B cell (primary cell): ENCODE results near the gene IL23A. TPM values are rescaled to one million over a fixed set of nuclear protein-coding genes. Genes with fewer than 3 reads are reported as not detected.

ENCODE experiments used
- ATAC-seq: fragments of 200-7000 bp; cut with Tn5 transposase; one replicate; pipeline ENCODE4 v1.10.0; 2021; ENCODE audit warnings: low read depth, mild to moderate bottlenecking, moderate number of reproducible peaks, moderate library complexity
- CTCF ChIA-PET: fragments of 350-600 bp; sonication (Branson Sonifier 250); formaldehyde crosslinking; loops from one replicate; lab custom pipeline; 2021; ENCODE audit warnings: antibody characterized with exemption, inconsistent platforms; lab: Charles Lee
- POLR2A ChIA-PET: fragments of 350-600 bp; sonication (Branson Sonifier 250); formaldehyde crosslinking; loops from one replicate; lab custom pipeline; 2021; ENCODE audit warnings: antibody characterized with exemption; lab: Charles Lee
- DNase-seq: peaks from one replicate; pipeline ENCODE4 v3.0.0; 2013
- H2AFZ ChIP-seq: 2 replicates; pipeline ENCODE4 v1.6.1; 2012; ENCODE audit warnings: mild to moderate bottlenecking, low read depth, low read length; ENCODE audit not compliant: insufficient read depth, poor library complexity, severe bottlenecking
- H3K27ac ChIP-seq, 2 donors: 1 replicate in 1 of 2; 2 replicates in 1 of 2; pipeline ENCODE4 v1.5.1; 2012 to 2013; ENCODE audit warnings: low read length in 2 of 2, mild to moderate bottlenecking in 2 of 2, moderate library complexity in 1 of 2
- H3K27me3 ChIP-seq, 4 experiments: fragments of 200-600 bp in 1 of 4; sonication (generic) in 1 of 4; replicated peaks in 1 of 4; 1 replicate in 2 of 4; 2 replicates in 2 of 4; pipeline versions ENCODE4 v1.6.1 to v1.7.0; 2013 to 2016; ENCODE audit warnings: low read length in 3 of 4, mild to moderate bottlenecking in 2 of 4, mixed read lengths in 1 of 4, moderate library complexity in 1 of 4; ENCODE audit not compliant: insufficient read depth in 4 of 4, control insufficient read depth in 3 of 4; ENCODE audit errors: control extremely low read depth in 1 of 4
- H3K36me3 ChIP-seq, 2 experiments: replicated peaks in 1 of 2; 1 replicate in 1 of 2; 2 replicates in 1 of 2; pipeline versions ENCODE4 v1.6.1 to v1.7.1; 2013; ENCODE audit warnings: low read length in 1 of 2; ENCODE audit not compliant: insufficient read depth in 2 of 2, control insufficient read depth in 1 of 2; ENCODE audit errors: control extremely low read depth in 1 of 2, extremely low read depth in 1 of 2
- H3K4me1 ChIP-seq, 2 donors: fragments of 200-600 bp in 1 of 2; sonication (generic) in 1 of 2; 1 replicate in 1 of 2; 2 replicates in 1 of 2; pipeline versions ENCODE4 v1.5.1 to v1.6.1; 2013 to 2017; ENCODE audit warnings: low read length in 2 of 2; ENCODE audit not compliant: control insufficient read depth in 2 of 2, insufficient read depth in 2 of 2
- H3K4me2 ChIP-seq: replicated peaks from 2 replicates; pipeline ENCODE3; 2012; ENCODE audit warnings: mild to moderate bottlenecking, low read depth, low read length; ENCODE audit not compliant: poor library complexity, severe bottlenecking
- H3K4me3 ChIP-seq, 5 experiments: fragments of 200-600 bp in 1 of 5; sonication (generic) in 1 of 5; 1 replicate in 3 of 5; 2 replicates in 2 of 5; pipeline versions ENCODE4 v1.5.1 to v1.7.0; 2011 to 2016; ENCODE audit warnings: low read length in 4 of 5, mild to moderate bottlenecking in 4 of 5, low read depth in 2 of 5, control low read depth in 1 of 5, moderate library complexity in 1 of 5; ENCODE audit not compliant: insufficient read depth in 1 of 5; ENCODE audit errors: control extremely low read depth in 1 of 5, extremely low read depth in 1 of 5
- H3K79me2 ChIP-seq: fragments of 200-600 bp; sonication (generic); one replicate; pipeline ENCODE4 v1.6.0; 2016; ENCODE audit warnings: low read length; ENCODE audit not compliant: control insufficient read depth, insufficient read depth
- H3K9ac ChIP-seq: fragments of 200-600 bp; sonication (generic); 2 replicates; pipeline ENCODE4 v1.6.1; 2017; ENCODE audit warnings: mild to moderate bottlenecking, low read length, moderate library complexity
- H3K9me3 ChIP-seq, 3 donors: one replicate each; pipeline versions ENCODE4 v1.6.1 to v1.7.1; 2013; ENCODE audit warnings: low read length in 2 of 3; ENCODE audit not compliant: control insufficient read depth in 2 of 3, insufficient read depth in 1 of 3; ENCODE audit errors: control extremely low read depth in 1 of 3
- H4K20me1 ChIP-seq: 2 replicates; pipeline ENCODE4 v1.6.0; 2012; ENCODE audit warnings: mild to moderate bottlenecking, low read length; ENCODE audit not compliant: insufficient read depth, control insufficient read depth, poor library complexity, severe bottlenecking
- H3K27ac Mint-ChIP-seq: one replicate; pipeline ENCODE4 v1.8.0; 2021; ENCODE audit warnings: mixed read lengths
- H3K27me3 Mint-ChIP-seq: one replicate; pipeline ENCODE4 v1.8.0; 2021; ENCODE audit warnings: mixed read lengths
- H3K4me1 Mint-ChIP-seq: one replicate; pipeline ENCODE4 v1.8.0; 2021; ENCODE audit warnings: mixed read lengths
- H3K4me3 Mint-ChIP-seq: one replicate; pipeline ENCODE4 v1.8.0; 2021; ENCODE audit warnings: mixed read lengths
- H3K9me3 Mint-ChIP-seq: one replicate; pipeline ENCODE4 v1.8.0; 2022; ENCODE audit warnings: mixed read lengths; ENCODE audit not compliant: insufficient read depth
- CTCF ChIP-seq: fragments of 200-600 bp; IDR thresholded peaks from one replicate; pipeline ENCODE4 v1.8.0; 2022; ENCODE audit warnings: antibody characterized with exemption, mild to moderate bottlenecking
- EZH2 ChIP-seq: IDR thresholded peaks from 2 replicates; pipeline ENCODE4 v1.6.1; 2012; ENCODE audit warnings: borderline replicate concordance, low read depth, mild to moderate bottlenecking, moderate library complexity, low read length; ENCODE audit not compliant: insufficient read depth, poor library complexity, severe bottlenecking
- WGBS: methylation state at CpG from one replicate; pipeline ENCODE4 v1.1.5; 2013; ENCODE audit warnings: missing lambda C conversion rate; ENCODE audit not compliant: insufficient coverage; 5-methylcytosine and 5-hydroxymethylcytosine counted together
- intact Hi-C: fragments of 100-400 bp; cut with micrococcal nuclease; formaldehyde crosslinking; loops from one replicate; pipeline ENCODE4 v1.10.0; 2022
- polyA plus RNA-seq: library from polyadenylated mRNA; depleted of rRNA; stranded (reverse); fragments of >200 nt; gene quantifications from 2 replicates; pipeline ENCODE4 v1.2.3, GENCODE V29; 2012
- total RNA-seq, 2 donors: library from RNA; stranded (reverse); fragments of 120-200 nt in 1 of 2; gene quantifications; 1 replicate in 1 of 2; 2 replicates in 1 of 2; pipeline versions ENCODE4 v1.2.3 to v1.2.4, GENCODE V29; 2013 to 2022

The IL23A gene
- total and polyA plus RNA-seq, 2 donors (not counting 1 experiment from before 2014, with no cell fraction given) = 20.5 to 32.6 TPM

DNA sequence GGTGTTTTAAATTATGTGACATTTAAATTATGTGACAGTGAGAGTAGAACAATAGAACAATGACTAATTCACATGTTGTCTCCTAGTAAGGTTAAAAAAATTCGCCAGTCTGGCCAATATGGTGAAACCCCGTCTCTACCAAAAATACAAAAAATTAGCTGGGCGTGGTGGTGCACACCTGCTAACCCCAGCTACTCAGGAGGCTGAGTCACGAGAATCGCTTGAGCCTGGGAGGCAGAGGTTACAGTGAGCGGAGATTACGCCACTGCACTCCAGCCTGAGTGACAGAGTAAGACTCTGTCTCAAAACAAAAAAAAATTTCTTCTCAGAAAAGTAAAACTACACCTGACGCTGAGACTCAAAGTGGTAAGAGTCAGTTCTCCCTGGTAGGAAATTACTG lies 41.3 kb upstream of the IL23A start:
- DNase-seq (no peak), ATAC-seq (no peak)
- Histone ChIP-seq H3K4me2 (peak overlapping the region; percentile 31), H3K79me2 (peaks cover 88% of the 10 kb centered on the region), H3K36me3 (peaks cover 0 to 7% of the 10 kb centered on the region in 2 experiments), H3K4me1 (peaks cover 45 to 53% of the 10 kb centered on the region in 2 donors), H3K4me3 (no peak overlapping the region), H3K9ac (no peak overlapping the region), H4K20me1 (peaks cover 39% of the 10 kb centered on the region), H3K9me3 (no peaks in the 10 kb centered on the region), H3K27me3 (no peaks in the 10 kb centered on the region), H3K27ac (peak overlapping the region in 1 of 2 donors; percentile 55), H2AFZ (no peak overlapping the region)
- ChIA-PET POLR2A (no interaction called here), CTCF (interaction anchor here (1.0 to 2.2 kb wide), 5 partner anchors 11 to 178 kb away, joined by 3 to 8 read pairs (median 5); partner anchors contain the start of genes PAN2 and SMARCC2)
- Mint-ChIP-seq H3K4me3 (peak overlapping the region; percentile 49), H3K9me3 (no peaks in the 10 kb centered on the region), H3K27me3 (no peaks in the 10 kb centered on the region), H3K27ac (peak overlapping the region; percentile 71), H3K4me1 (peaks cover 63% of the 10 kb centered on the region)
- WGBS = 93% methylated on average over 6 of the region's 8 CpGs
- TF ChIP-seq EZH2 (no peak), CTCF (no peak)
- intact Hi-C loops = no loop called here

DNA sequence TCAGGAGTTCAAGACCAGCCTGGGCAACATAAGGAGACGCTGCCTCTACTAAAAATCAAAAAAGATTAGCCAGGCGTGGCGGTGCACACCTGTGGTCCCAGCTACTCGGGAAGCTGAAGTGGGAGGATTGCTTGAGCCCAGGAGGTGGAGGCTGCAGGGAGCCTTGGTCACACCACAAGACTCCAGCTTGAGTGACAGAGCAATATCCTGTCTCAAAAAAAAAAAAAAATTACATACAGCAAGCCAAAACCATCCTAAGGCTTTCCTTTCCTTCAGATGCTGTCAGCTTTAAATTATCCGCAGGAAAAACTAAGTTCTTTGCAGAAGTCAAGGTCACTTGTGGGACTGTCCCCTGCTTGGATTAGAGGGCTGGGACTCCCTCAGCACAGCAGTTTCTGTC lies 39.9 kb upstream of the IL23A start:
- H3K9ac ChIP-seq = peak overlapping the region; percentile 81

More for the DNA sequence above, 39.9 kb upstream of the IL23A start:
- H3K9me3 ChIP-seq = no peaks in the 10 kb centered on the region
- TF ChIP-seq CTCF (no peak), EZH2 (no peak)
- H3K27me3 Mint-ChIP-seq = no peaks in the 10 kb centered on the region
- WGBS = 74% methylated on average over 3 of the region's 5 CpGs
- no peaks in the 10 kb centered on the region for H3K9me3 Mint-ChIP-seq
- peak overlapping the region in 4 of 5 experiments; percentile 78 to 91 (median 84) for H3K4me3 ChIP-seq
- ATAC-seq (no peak), DNase-seq (no peak)
- peaks cover 81% of the 10 kb centered on the region for H3K79me2 ChIP-seq
- peaks cover 0 to 6% of the 10 kb centered on the region in 2 experiments for H3K36me3 ChIP-seq
- peak overlapping the region; percentile 93 for H3K4me2 ChIP-seq
- intact Hi-C loops = no loop called here
- POLR2A ChIA-PET = interaction anchor here (1.0 kb wide), 1 partner anchor 17 kb away, joined by 3 read pairs; the partner anchor contains the start of gene CNPY2
- peaks cover 60% of the 10 kb centered on the region for H3K4me1 Mint-ChIP-seq
- CTCF ChIA-PET = interaction anchor here (0.6 to 2.2 kb wide), 8 partner anchors 10 to 317 kb away, joined by 3 to 9 read pairs (median 4); partner anchors contain the start of genes IL23A, SMARCC2 and STAT2
- no peak overlapping the region for H2AFZ ChIP-seq
- H3K27ac ChIP-seq = peak overlapping the region in 1 of 2 donors; percentile 95
- H3K4me1 ChIP-seq = peaks cover 51 to 61% of the 10 kb centered on the region in 2 donors
- H3K27ac Mint-ChIP-seq = peak overlapping the region; percentile 97
- no peaks in the 10 kb centered on the region for H3K27me3 ChIP-seq
- peaks cover 35% of the 10 kb centered on the region for H4K20me1 ChIP-seq
- H3K4me3 Mint-ChIP-seq = peak overlapping the region; percentile 98
